Activated CD8-positive, alpha-beta memory T cell treated with anti-CD3 and anti-CD28 coated beads for 36 hours (primary cell): Measurements from ENCODE around the gene CLSTN1. TPM values are rescaled to one million over a fixed set of nuclear protein-coding genes. Genes with fewer than 3 reads are reported as not detected.

Experiments used
- CTCF ChIA-PET: fragments of 350-600 bp; sonication (Branson Sonifier 250); formaldehyde crosslinking; loops from one replicate; lab custom pipeline; 2021; ENCODE audit warnings: antibody characterized with exemption; lab: Charles Lee
- POLR2A ChIA-PET: fragments of 350-600 bp; sonication (Branson Sonifier 250); formaldehyde crosslinking; loops from one replicate; lab custom pipeline; 2021; ENCODE audit warnings: antibody characterized with exemption; lab: Charles Lee
- total RNA-seq, 2 experiments: library from RNA; stranded (reverse); gene quantifications; one replicate each; pipeline ENCODE4 v1.2.3, GENCODE V29; 2021

Gene CLSTN1
- total RNA-seq, 2 experiments from 2014 or later = 38.8 to 40.8 TPM

DNA sequence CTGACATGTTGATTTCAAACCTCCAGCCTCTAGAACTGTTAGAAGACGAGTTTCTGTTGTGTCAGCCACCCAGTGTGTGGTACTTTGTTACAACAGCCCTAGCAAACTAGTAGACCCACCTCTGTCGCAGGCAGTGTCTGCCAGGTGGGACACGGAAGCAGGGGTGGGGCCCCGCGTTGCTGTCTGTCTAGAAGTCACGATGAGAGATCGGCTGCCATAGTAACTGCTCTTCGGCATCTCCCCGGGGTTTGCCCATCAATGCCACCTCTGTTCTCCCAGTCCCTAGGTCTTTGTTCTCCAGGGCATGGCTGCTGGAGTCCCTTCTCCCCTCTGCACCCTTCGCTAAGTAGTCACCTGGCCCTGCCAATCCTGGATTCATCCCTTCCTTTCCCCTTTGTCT lies 15.2 kb upstream of the CLSTN1 start:
- POLR2A ChIA-PET = no interaction called here
- CTCF ChIA-PET = no interaction called here

DNA sequence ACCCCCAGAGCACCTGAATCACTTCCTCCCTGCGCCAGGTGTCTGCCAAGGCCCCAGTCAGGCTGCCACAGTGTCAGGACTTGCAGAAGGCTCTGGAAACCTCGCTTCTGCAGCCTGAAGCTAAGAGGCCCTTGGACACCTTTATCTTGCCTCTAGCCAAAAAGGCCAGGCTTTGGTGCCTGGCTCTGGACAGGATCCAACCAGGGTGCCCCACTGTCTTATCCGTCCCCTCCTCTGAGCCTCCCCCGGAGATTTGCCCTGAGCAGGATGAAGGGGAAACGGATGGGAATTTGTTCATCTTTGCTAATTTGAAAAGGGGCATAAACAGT lies 12.8 kb upstream of the CLSTN1 start:
- ChIA-PET CTCF (no interaction called here), POLR2A (no interaction called here)

DNA sequence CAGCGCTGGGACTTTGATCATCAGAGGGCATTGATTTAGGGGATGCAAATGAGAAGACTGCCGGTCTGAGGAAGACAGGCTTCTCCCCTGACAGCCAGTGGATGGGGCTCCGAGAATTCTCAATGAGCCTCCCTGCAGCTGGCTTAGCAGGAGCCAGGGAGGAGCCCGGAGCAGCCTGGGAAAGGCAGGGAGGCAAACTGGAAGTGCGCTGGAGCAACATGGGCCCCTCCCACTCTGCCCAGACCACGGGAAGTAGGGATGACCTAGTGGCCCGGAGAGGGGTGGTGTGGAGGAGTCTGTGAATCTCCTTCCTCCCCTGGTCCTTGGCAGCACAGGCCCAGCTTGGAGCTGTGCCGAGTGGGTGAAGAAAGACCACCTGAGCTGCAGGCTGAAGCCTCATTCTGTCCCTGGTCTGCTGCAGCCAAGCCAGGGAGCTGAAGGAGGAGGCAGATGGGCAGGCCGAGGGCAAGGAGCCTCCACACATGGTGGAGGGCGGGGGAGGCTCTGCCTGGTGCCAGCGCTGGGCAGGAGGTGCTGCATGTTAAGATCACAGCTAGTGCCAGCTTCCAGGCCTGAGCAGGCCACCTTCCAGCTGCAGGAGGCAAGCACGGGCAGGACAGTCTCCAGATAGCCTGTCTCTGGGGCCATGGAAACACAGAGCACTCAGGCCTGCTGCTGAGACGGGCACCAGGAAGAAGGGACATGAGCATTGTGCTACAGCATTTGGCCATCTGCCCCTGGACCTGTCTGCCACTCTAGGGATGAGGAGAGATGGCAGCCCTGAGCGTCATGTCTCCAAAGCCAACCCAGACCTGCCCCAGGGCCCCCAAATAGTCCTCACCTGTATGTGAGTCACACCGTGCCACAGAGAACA lies 12.2 kb upstream of the CLSTN1 start:
- CTCF ChIA-PET = no interaction called here

DNA sequence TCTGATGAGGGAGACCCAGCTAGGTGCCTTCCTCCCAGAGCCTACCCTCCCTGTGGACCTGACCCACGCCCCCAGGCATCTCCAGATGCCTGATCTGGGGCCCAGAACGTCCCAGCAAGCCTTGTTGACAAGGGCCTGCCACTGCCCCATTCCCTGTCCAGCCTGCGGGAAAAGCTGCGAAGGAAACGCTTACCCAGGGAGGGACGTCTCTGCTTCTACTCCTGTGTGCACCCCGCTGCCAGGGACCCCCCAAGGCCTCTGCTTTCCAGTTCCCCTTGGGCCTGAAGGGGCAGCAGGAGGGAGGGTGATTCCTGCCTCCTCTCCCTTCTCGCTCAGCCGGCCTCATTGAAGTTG lies 11.6 kb upstream of the CLSTN1 start:
- ChIA-PET CTCF (no interaction called here), POLR2A (no interaction called here)

More for the DNA sequence above, 12.2 kb upstream of the CLSTN1 start:
- POLR2A ChIA-PET = no interaction called here

DNA sequence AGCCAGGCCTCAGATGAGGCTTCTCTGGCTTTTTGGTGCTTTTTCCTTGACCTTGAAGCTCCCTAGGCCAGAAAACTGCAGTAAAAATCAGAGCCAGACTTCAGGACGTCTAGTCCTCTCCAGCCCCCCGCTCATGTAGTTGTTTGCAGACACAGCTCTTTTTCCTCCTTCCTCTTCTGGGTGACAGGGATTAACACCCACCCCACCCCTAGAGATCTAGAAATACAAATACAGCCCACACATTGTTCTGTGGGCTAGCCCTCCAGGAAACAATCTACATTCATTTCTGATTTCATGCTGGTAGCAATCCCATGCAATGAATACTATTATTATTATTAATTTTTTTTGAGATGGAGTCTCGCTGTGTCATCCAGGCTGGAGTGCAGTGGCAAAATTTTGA lies 9.9 kb upstream of the CLSTN1 start:
- CTCF ChIA-PET = interaction anchor here (0.6 to 1.0 kb wide), 3 partner anchors 66 to 207 kb away, joined by 3 read pairs; no protein-coding TSS in a partner anchor
- POLR2A ChIA-PET = no interaction called here

DNA sequence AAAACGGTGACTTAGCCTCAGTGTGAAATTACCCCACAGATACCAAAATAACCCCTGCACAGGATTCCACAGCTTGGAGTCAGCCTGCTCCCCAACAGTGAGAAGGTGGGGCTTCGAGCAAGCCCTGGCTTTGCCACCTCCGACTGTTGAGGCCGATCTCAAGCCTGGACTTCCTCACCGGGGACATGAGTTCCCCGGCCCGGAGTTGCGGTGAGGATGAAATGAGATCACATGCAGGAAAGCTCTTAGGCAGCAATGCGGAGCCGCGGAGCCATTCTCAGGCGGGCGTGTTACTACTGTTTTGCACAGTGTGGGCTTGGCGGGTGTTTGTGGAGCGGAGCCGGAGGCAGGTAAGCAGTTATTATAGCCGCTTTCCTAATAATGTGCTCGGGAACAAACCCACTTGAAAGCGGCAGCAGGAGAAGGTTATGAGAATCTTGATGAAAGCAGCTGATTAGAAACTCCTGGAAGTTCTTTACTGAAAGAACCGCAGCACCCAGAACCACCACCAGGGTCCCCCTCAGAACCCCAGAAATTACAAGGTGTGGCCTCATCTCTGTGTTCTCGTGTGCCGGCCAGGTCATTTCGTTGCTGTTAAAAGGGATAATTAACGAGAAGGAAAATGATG lies 3.9 kb upstream of the CLSTN1 start:
- ChIA-PET CTCF (interaction anchor here (0.6 to 2.0 kb wide), 2 partner anchors 43 to 201 kb away, joined by 3 to 8 read pairs; no protein-coding TSS in a partner anchor), POLR2A (no interaction called here)

DNA sequence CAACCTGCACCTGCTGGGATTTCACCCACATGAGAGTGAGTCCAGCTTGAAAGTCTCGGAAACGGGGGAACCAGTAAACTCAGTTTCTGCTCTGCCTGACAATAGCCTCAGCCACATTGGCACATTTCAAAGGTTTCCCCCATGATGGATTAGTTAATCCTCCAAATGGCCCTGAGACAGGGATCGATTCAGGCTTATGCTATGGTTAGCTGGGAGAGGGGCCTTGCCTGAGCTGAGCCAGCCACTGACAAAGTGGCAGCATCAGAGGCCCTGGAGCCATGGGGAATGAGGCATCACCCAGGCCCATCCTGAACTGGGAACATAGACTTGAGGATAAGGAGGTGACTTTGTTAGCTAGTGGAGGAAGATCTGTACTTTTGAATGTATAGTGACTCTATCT lies 2.9 kb upstream of the CLSTN1 start:
- POLR2A ChIA-PET = interaction anchor here (0.7 kb wide), 1 partner anchor 10 kb away, joined by 7 read pairs; no protein-coding TSS in a partner anchor
- CTCF ChIA-PET = interaction anchor here (2.0 kb wide), 1 partner anchor 42 kb away, joined by 8 read pairs; no protein-coding TSS in a partner anchor

DNA sequence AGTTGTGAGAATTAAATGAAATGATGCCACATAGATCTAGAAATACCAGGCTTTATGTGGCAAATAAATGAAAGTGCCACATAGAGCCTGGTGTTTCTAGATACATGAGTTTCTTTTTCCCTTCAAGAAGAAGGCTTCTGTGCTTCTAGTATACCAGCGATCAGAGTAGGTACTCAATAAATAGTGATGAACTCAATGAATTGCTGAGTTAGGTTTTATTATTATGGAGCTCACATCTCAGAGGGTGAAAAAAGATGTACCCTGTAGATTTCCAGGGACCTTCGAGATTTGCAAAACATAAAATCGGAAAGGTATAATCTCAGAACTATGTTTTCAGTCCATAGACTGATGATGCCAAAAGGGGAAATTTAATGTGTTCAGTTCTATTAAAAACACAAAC lies 2.3 kb upstream of the CLSTN1 start:
- POLR2A ChIA-PET = no interaction called here
- CTCF ChIA-PET = interaction anchor here (0.9 to 2.0 kb wide), 2 partner anchors 39 to 41 kb away, joined by 3 to 8 read pairs; no protein-coding TSS in a partner anchor

DNA sequence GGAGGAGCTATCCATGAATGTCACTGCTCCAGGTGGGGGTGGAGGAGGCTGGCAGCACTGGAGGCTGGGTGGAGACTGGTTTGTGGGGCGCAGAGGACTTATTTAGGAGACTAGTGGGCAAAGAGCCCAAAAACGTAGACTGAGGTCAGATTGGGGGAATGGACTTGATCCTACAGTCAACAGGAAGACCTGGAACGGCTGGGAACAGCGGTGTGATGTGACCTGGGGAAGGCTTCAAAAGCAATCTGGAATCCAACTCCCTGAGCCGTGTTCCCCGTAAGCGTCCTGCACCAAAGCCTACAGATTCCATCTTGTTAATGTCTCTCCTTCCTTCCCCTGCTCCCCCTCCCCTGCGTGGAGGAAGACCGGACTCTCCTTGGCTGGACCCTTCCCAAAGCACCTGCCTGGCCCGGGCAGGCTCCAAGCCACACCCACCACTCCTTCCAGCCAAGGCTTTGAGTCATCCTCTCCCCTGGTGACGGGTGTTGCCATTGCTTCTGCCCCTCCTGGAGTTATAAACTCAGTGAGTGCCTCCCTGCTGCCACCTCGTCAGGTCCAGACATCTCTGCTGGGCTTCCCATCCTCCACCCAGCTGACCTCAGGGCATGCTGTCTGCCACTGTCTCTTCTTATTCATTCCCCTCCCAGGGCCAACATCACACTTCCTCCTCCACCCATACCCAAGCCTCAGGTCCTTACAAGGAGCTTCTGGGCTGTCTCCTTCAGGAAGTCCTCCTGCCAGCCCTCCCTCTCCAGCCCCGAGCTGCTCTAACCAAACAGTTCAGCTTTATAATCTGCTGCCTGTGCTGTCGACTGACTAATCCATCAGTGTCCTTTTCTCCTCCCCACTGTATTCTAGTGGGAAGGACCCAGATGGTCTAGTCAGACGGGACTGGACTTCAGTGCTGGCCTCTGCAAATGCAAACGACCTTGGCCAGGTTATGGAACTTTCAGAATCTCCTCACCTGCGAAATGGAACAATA lies 1.6 kb upstream of the CLSTN1 start:
- ChIA-PET POLR2A (no interaction called here), CTCF (interaction anchor here (0.9 kb wide), 1 partner anchor 38 kb away, joined by 3 read pairs; no protein-coding TSS in a partner anchor)

DNA sequence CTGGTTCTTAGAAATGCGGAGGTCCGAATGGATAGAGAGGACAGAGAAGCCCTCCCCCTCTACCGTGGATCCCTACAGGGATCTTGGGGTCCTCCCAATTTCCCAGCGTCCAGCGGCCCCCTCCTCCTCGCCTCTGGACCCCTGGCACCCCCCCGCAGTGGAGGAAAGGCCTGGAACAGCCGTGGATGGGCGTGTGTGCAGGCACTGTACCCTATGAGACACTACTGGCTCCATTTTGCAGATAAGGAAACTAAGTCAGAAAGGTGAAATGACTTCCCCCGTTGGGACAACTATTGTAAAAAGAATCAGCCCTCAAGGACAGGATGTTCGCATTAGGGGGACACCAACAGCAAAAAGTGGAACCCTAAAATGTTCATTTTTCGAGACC lies 931 bp upstream of the CLSTN1 start:
- CTCF ChIA-PET = no interaction called here
- POLR2A ChIA-PET = no interaction called here

DNA sequence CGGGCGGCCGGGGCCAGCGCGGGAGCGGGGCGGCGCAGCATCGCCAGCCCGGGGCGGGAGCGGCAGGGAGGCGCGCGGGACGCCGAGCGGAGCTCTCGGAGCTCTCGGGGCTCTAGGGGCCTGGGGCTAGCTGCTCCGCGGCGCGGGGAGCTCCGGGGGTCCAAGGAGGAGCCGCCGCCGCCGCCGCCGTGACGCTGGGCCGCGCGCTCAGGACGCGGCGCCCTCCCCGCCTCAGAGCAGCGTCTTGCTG lies 147 bp downstream of the CLSTN1 start:
- POLR2A ChIA-PET = no interaction called here

DNA sequence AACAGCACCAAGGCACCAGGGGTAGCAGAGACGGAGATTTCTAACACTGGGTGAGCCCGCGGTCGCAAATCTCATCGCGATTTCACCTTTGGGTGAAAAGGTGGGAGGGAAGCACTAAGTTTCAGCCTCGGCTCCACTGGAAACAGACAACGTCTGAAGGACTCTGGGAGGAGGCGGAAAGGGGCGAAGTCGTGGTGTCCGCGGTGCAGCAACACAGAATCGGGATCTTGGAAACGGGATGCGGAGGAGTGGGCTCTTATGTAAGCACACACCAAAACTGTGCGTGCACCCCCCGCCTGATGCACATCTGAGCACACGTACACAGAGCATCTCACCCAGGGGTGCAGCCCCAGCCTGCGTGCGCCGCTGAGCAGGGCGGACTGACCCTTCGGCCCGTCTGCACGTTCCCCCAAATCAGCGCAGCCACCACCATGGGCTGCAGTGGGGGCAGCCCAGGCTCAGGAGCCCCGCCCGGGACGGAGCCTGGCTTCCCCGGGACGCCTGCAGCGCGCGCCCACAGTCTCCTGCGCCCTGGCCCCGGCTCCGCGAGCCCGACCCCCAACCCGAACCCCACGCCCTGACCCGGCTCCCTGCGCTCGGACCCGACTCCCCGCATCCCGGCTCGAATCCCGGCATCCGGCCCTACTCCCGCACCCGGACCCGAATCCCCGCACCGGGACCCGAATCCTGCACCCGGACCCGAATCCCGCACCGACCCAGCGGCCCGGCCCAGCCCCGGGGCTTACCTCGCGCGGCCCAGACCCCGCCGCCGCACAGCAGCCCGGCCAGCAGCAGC lies 670 bp downstream of the CLSTN1 start:
- POLR2A ChIA-PET = no interaction called here
- CTCF ChIA-PET = no interaction called here

More for the DNA sequence above, 147 bp downstream of the CLSTN1 start:
- CTCF ChIA-PET = no interaction called here

DNA sequence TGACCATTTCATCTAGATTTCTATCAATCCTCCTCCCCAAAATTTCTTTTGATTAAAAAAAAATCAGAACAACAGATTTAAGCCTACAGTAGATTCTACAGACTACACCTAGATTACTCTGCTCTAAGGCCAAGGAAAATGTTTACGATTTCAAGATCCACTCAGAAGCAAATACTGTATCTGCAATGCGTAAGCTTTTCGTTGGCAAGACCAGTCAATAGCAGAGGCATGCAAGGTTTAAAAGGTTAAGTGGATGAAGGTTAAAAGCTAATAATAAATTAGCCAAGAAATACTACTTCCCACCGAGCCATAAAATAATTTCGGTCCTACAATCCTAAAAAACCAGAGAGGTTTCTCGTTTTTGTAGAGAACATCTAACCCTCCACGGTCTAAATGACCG lies 1.3 kb downstream of the CLSTN1 start:
- POLR2A ChIA-PET = no interaction called here
- CTCF ChIA-PET = no interaction called here

DNA sequence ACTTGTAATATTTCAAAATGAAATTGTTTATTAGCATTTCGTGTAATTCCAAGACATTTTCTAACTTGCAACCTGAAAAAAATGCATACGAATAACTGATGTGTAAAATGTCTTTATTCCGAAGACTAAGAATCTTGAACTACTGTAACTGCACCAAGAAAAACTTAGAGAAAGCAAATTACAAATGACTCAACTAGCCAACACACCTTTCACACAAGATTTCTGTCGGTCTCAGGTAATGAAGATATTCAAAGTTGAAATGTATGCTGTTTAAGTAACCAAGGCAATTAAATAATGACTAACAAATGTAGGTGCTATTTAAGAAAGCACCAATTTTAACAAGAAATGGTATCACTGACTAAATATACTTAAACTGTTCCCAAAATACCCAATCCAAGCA lies 2.1 kb downstream of the CLSTN1 start:
- CTCF ChIA-PET = interaction anchor here (2.0 kb wide), 1 partner anchor 38 kb away, joined by 8 read pairs; no protein-coding TSS in a partner anchor
- POLR2A ChIA-PET = no interaction called here

DNA sequence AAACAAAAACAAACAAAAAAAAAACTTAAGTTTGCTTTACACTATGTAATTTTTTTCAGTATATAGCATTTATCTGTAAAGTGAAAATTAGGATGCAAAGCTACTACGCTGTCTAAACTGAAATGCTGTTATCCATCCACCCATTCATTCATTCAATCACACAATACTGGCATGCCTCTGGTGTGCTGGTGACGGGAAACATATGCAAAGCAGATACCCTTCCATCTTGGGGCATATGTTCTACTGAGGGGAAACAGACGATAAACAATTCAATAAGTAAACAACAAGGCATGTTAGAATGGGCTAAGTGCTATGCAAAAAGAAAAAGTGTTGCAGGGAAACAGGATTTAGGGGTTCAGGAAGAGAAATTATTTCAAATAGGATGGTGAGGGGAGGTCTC lies 3.2 kb downstream of the CLSTN1 start:
- CTCF ChIA-PET = interaction anchor here (0.5 to 2.0 kb wide), 3 partner anchors 36 to 329 kb away, joined by 3 to 8 read pairs (median 4); no protein-coding TSS in a partner anchor
- POLR2A ChIA-PET = no interaction called here

DNA sequence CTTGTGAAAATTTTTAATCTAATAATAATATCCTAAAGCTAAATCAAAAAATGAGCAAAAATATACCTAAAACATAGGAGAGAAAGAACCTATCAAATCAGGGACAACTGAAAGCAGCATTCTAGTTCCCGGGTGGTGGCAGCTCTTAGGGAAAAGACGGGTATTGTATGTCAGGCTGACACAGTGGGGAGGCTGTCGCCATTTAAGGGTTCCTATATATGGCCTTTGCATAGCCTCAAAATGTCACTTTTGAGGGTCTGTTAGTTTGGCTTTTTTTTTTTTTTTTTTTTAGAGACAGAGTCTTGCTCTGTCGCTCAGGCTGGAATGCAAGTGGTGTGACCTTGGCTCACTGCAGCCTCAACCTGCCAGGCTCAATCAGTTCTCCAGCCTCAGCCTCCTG lies 6.0 kb downstream of the CLSTN1 start:
- POLR2A ChIA-PET = no interaction called here
- CTCF ChIA-PET = interaction anchor here (1.7 kb wide), 1 partner anchor 33 kb away, joined by 5 read pairs; no protein-coding TSS in a partner anchor

DNA sequence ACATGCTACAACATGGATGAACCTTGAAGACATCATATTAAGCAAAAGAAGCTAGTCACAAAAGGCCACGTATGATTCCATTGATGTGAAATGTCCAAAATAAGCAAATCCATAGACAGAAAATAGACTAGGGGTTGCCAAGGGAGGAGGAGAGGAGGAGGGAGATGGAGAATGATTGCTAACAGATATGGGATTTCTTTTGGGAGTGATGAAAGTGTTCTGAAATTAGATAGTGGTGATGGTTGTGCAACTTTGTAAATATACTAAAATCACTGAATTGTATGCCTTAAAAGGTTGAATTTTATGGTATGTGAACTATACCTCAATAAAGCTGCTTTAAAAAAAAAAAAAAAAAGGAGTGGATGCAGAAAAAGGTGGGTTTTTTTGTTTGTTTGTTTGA lies 7.6 kb downstream of the CLSTN1 start:
- CTCF ChIA-PET = interaction anchor here (0.8 to 1.7 kb wide), 3 partner anchors 16 to 32 kb away, joined by 3 to 5 read pairs (median 3); no protein-coding TSS in a partner anchor
- POLR2A ChIA-PET = no interaction called here

DNA sequence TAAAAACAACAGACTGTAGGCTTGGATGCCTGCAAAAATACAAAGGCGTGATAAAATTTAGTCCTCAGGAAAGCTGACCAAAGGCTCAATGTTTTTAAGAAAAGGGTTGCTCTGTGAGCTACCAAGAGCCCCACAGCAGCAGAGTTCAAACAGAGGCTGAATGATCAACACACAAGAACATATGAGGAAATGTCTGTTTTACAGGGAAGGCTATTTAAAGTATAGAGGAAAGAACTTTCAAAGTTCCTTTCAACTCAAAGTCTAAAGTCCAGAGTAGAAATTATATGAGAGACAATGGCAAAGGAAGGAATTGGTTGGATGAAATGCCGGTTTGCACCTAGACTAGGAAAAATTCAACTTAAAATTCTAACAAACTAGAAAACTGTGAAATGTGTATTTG lies 8.6 kb downstream of the CLSTN1 start:
- CTCF ChIA-PET = interaction anchor here (1.1 kb wide), 1 partner anchor 22 kb away, joined by 3 read pairs; no protein-coding TSS in a partner anchor
- POLR2A ChIA-PET = no interaction called here

DNA sequence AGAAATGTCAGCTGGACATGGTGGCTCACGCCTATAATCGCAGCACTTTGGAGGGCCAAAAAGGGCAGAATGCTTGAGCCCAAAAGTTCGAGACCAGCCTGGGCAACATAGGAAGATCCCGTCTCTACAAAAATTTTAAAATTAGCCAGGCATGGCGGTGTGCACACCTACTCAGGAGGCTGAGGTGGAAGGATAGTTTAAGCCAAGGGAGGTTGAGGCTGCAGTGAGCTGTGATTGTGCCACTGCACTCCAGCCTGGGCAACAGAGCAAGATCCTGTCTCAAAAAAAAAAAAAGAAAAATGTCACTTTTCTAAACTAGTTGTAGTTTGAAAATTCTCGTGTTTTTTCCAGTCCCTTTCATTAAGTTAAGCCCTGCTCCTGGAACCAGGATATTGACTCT lies 9.1 kb downstream of the CLSTN1 start:
- CTCF ChIA-PET = interaction anchor here (0.7 kb wide), 1 partner anchor 60 kb away, joined by 3 read pairs; no protein-coding TSS in a partner anchor
- POLR2A ChIA-PET = no interaction called here
